ENCODE measurements around the gene DDR1.

The DDR1 gene

DNA sequence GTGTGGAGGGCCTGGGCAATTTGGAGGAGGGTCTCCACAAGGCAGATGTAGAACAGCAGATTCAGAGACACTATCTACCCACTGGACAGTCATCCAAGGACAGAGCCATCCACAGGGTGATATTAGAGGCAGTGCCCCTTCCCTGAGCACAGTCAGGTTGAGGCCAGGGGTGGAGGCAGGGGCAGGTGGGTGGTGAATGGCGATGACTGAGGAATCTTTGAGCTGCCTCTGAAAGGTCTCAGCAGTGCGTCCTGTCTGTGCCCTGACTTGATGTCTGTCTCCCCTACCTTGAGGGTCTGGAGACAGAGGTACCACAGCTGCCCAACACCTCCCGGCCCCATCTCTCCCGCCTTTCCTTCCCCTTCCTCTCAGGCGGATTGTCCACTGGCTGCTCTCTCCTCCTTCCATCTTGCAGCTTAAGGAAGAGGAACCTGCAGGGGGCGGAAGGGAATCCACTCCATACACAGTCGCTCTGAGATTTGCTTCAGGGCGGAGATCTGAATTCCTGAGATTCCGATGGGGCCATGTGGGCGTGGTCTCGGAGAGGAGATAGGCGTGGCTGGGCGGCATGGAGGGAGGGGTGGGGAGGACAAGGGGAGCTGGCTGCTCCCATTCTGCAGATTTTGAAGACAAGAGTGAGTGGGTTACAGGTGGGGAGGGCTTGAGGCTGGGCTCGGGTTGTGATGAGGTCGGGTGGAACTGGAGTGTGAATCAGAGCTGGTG, 58.2 kb downstream of the DDR1 start:
- Histone ChIP-seq H3K4me3 (ENCODE audit: low read depth in 1 of 5, low read length in 5 of 5) (peak overlapping the region in 1 of 5 donors; percentile 17), H3K27me3 (ENCODE audit: control insufficient read depth in 5 of 5, insufficient read depth in 4 of 5, low read length in 5 of 5) (peaks cover 0 to 28% (median 14%) of the 10 kb centered on the region in 5 donors), H3K27ac (ENCODE audit: low read depth, low read length) (no peak overlapping the region), H3K9me3 (ENCODE audit: control insufficient read depth in 5 of 5, low read length in 5 of 5) (no peaks in the 10 kb centered on the region), H3K36me3 (ENCODE audit: control insufficient read depth in 5 of 5, insufficient read depth in 5 of 5, low read length in 5 of 5) (no peaks in the 10 kb centered on the region), H3K9ac (ENCODE audit: low read length in 5 of 5) (no peak overlapping the region), H3K4me1 (ENCODE audit: control insufficient read depth in 5 of 5, insufficient read depth in 5 of 5, low read length in 5 of 5) (peaks cover 0 to 8% (median 6%) of the 10 kb centered on the region in 5 donors)

DNA sequence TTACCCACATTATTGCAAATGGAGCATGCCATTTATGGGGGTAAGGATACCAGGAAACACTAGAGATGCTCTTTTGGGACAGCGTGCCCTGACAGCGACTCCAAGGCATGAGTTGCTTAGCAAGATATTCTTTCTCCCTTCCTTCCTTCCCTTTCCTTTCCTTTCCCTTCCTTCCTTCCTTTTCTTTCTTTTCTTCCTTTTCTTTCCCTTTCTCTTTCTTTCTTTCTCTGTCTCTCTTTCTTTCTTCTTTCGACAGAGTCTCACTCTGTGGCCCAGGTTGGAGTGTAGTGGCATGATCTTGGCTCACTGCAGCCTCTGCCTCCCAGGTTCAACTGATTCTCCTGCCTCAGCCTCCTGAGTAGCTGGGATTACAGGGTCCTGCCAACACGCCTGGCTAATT, 59.7 kb downstream of the DDR1 start:
- H3K9me3 ChIP-seq (ENCODE audit: control insufficient read depth in 5 of 5, low read length in 5 of 5) = no peaks in the 10 kb centered on the region
- peaks cover 0 to 20% (median 3%) of the 10 kb centered on the region in 5 donors for H3K27me3 ChIP-seq (ENCODE audit: control insufficient read depth in 5 of 5, insufficient read depth in 4 of 5, low read length in 5 of 5)
- no peaks in the 10 kb centered on the region for H3K36me3 ChIP-seq (ENCODE audit: control insufficient read depth in 5 of 5, insufficient read depth in 5 of 5, low read length in 5 of 5)

DNA sequence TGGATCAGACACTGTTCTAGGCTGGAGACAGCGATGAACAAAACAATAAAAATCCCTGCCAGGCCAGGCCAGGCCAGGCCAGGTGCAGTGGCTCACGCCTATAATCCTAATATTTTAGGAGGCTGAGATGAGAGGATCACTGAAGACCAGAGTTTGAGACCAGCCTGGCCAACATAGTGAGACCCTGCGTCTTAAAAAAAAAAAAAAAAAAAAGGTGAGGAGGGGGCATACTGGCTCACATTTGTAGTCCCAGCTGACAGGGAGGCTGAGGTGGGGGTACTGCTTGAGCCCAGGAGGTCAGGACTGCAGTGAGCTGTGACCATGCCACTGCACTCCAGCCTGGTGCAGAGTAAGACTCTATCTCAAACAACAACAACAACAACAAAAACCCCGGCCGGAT, 61.0 kb downstream of the DDR1 start:
- peaks cover 0 to 8% (median 6%) of the 10 kb centered on the region in 5 donors for H3K4me1 ChIP-seq (ENCODE audit: control insufficient read depth in 5 of 5, insufficient read depth in 5 of 5, low read length in 5 of 5)
- peaks cover 0 to 15% (median 0%) of the 10 kb centered on the region in 5 donors for H3K27me3 ChIP-seq (ENCODE audit: control insufficient read depth in 5 of 5, insufficient read depth in 4 of 5, low read length in 5 of 5)
- H3K36me3 ChIP-seq (ENCODE audit: control insufficient read depth in 5 of 5, insufficient read depth in 5 of 5, low read length in 5 of 5) = no peaks in the 10 kb centered on the region
- no peak overlapping the region for H3K4me3 ChIP-seq (ENCODE audit: low read depth in 1 of 5, low read length in 5 of 5)
- H3K9ac ChIP-seq (ENCODE audit: low read length in 5 of 5) = no peak overlapping the region
- no peak overlapping the region for H3K27ac ChIP-seq (ENCODE audit: low read depth, low read length)
- no peaks in the 10 kb centered on the region for H3K9me3 ChIP-seq (ENCODE audit: control insufficient read depth in 5 of 5, low read length in 5 of 5)

More for the DNA sequence above, 59.7 kb downstream of the DDR1 start:
- H3K27ac ChIP-seq (ENCODE audit: low read depth, low read length) = no peak overlapping the region
- H3K9ac ChIP-seq (ENCODE audit: low read length in 5 of 5) = no peak overlapping the region
- H3K4me1 ChIP-seq (ENCODE audit: control insufficient read depth in 5 of 5, insufficient read depth in 5 of 5, low read length in 5 of 5) = peaks cover 0 to 8% (median 6%) of the 10 kb centered on the region in 5 donors
- no peak overlapping the region for H3K4me3 ChIP-seq (ENCODE audit: low read depth in 1 of 5, low read length in 5 of 5)

DNA sequence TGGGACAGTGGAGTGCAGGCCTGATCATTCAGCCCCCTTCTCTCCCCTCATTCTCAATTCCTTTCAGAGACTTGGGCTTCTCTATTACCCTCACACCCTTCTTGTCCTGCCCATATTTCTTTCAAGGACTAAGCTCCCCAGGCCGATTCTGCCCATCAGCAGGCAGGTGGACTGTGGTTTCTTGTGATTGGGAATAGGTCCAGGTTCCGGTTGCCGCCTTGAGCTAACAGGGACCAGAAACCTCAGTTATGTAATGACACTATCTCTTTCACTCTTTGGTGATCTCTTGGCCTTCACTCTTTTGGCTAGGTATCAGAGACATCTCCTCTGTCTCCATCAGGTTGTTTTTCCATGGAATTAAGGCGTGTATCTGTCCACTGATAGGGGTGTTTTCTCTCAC, 62.9 kb downstream of the DDR1 start:
- H3K9ac ChIP-seq (ENCODE audit: low read length in 5 of 5) = no peak overlapping the region
- no peak overlapping the region for H3K27ac ChIP-seq (ENCODE audit: low read depth, low read length)
- H3K27me3 ChIP-seq (ENCODE audit: control insufficient read depth in 5 of 5, insufficient read depth in 4 of 5, low read length in 5 of 5) = peaks cover 0 to 6% (median 0%) of the 10 kb centered on the region in 5 donors
- peaks cover 0 to 8% (median 6%) of the 10 kb centered on the region in 5 donors for H3K4me1 ChIP-seq (ENCODE audit: control insufficient read depth in 5 of 5, insufficient read depth in 5 of 5, low read length in 5 of 5)
- no peaks in the 10 kb centered on the region for H3K9me3 ChIP-seq (ENCODE audit: control insufficient read depth in 5 of 5, low read length in 5 of 5)
- H3K4me3 ChIP-seq (ENCODE audit: low read depth in 1 of 5, low read length in 5 of 5) = no peak overlapping the region
- H3K36me3 ChIP-seq (ENCODE audit: control insufficient read depth in 5 of 5, insufficient read depth in 5 of 5, low read length in 5 of 5) = no peaks in the 10 kb centered on the region

DNA sequence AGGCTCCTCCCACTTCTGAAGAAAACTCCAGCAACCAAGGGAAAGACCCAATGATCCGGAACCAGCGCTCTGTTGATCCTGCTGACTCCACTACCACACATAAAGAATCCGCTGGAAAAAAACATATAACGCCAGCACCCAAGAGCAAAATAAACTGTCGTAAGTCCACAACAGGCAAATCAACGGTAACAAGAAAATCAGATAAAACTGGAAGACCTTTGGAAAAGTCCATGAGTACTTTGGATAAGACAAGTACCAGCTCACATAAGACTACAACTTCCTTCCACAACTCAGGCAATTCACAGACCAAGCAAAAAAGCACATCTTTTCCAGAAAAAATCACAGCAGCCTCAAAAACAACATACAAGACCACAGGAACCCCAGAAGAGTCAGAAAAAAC, 64.5 kb downstream of the DDR1 start:
- no peaks in the 10 kb centered on the region for H3K36me3 ChIP-seq (ENCODE audit: control insufficient read depth in 5 of 5, insufficient read depth in 5 of 5, low read length in 5 of 5)

More for the DNA sequence above, 64.5 kb downstream of the DDR1 start:
- no peak overlapping the region for H3K27ac ChIP-seq (ENCODE audit: low read depth, low read length)
- H3K4me1 ChIP-seq (ENCODE audit: control insufficient read depth in 5 of 5, insufficient read depth in 5 of 5, low read length in 5 of 5) = no peaks in the 10 kb centered on the region
- H3K27me3 ChIP-seq (ENCODE audit: control insufficient read depth in 5 of 5, insufficient read depth in 4 of 5, low read length in 5 of 5) = peaks cover 0 to 3% (median 2%) of the 10 kb centered on the region in 5 donors
- no peaks in the 10 kb centered on the region for H3K9me3 ChIP-seq (ENCODE audit: control insufficient read depth in 5 of 5, low read length in 5 of 5)
- no peak overlapping the region for H3K9ac ChIP-seq (ENCODE audit: low read length in 5 of 5)
- no peak overlapping the region for H3K4me3 ChIP-seq (ENCODE audit: low read depth in 1 of 5, low read length in 5 of 5)
